ENCODE results near the gene MVB12B.

DNA sequence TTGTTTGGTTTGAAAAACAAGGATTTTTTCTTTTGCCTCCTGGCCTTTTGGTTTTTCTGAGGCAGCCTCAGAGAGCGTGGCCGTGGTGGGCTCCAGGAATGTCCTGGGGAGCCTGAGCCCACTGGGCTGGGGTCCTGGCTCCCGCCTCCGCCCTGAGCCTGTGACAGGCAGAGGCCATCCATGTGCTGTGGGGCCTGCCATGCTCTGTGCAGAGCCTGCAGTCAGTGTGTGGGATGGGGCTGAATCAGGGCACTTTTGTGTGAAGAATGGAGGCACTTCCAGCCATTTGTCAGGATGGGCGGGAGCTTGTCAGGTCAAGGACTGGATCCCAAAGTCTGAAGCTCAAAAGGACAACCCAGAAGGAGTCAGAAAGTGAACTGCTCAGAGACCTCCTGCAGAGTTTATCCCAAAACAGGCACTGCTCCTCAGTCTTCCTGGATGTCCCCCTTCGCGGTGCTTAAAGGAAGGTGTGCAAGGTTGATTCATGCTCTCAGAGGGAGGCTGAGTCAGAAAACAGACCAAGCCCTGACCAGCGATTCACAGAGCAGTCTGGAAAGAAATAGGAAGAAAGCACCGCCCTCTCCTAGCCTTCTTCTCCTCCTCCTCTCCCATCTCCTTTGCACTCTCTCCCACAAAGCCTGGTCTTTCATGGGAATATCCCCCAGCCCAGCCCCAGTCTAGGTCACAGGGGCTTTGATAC lies 53.2 kb downstream of the MVB12B start:
- TF ChIP-seq CTCF (IDR thresholded peaks at IDR 0.05; ENCODE audit: insufficient read depth, low read length) (no peak), POLR2AphosphoS5 (IDR thresholded peaks at IDR 0.05; ENCODE audit: low read depth) (no peak), REST (IDR thresholded peaks at IDR 0.05; ENCODE audit: insufficient replicate concordance, low read depth) (no peak), GABPA (IDR thresholded peaks at IDR 0.05; ENCODE audit: low read depth) (no peak), SPI1 (IDR thresholded peaks at IDR 0.05; ENCODE audit: borderline replicate concordance, low read depth) (no peak)
